WTC11 (cell line): ENCODE data around the gene ESRRA. TPM values are rescaled to one million over a fixed set of nuclear protein-coding genes. Genes with fewer than 3 reads are reported as not detected.

Source experiments
- ATAC-seq: fragments of 200-7000 bp; cut with Tn5 transposase; 2 replicates; pipeline ENCODE4 v1.10.0; 2021; ENCODE audit warnings: mild to moderate bottlenecking, moderate library complexity
- CTCF ChIA-PET: fragments of 300-600 bp; sonication (Branson Sonifier 250); formaldehyde crosslinking; loops from one replicate; lab custom pipeline; 2021; ENCODE audit warnings: antibody characterized with exemption; lab: Charles Lee
- POLR2A ChIA-PET: fragments of 350-600 bp; sonication (Branson Sonifier 250); formaldehyde crosslinking; loops from one replicate; lab custom pipeline; 2021; ENCODE audit warnings: antibody characterized with exemption; lab: Charles Lee
- DNase-seq: peaks from one replicate; pipeline ENCODE4 v3.0.0; 2021; ENCODE audit warnings: low spot score
- H3K27ac Mint-ChIP-seq: 2 replicates; pipeline ENCODE4 v1.8.0; 2021; ENCODE audit warnings: mixed read lengths
- H3K27me3 Mint-ChIP-seq: 2 replicates; pipeline ENCODE4 v1.8.0; 2021; ENCODE audit warnings: low read depth, mild to moderate bottlenecking, moderate library complexity, mixed read lengths
- H3K36me3 Mint-ChIP-seq: 2 replicates; pipeline ENCODE4 v1.8.0; 2021; ENCODE audit warnings: mixed read lengths
- H3K4me1 Mint-ChIP-seq: 2 replicates; pipeline ENCODE4 v1.8.0; 2022; ENCODE audit warnings: mixed read lengths
- H3K4me3 Mint-ChIP-seq: 2 replicates; pipeline ENCODE4 v1.8.0; 2021; ENCODE audit warnings: mild to moderate bottlenecking, moderate library complexity, mixed read lengths
- H3K9me3 Mint-ChIP-seq: 2 replicates; pipeline ENCODE4 v1.8.0; 2021; ENCODE audit warnings: mixed read lengths
- ATF1 ChIP-seq: sonication (generic); formaldehyde crosslinking; IDR thresholded peaks from 2 replicates; pipeline ENCODE4 v1.8.1; 2023; ENCODE audit warnings: mild to moderate bottlenecking, moderate library complexity, missing genetic modification reagents
- ESRRA ChIP-seq: sonication (generic); formaldehyde crosslinking; IDR thresholded peaks from 2 replicates; pipeline ENCODE4 v1.8.1; 2022; ENCODE audit warnings: mild to moderate bottlenecking, missing genetic modification reagents, borderline replicate concordance
- ETV6 ChIP-seq: sonication (generic); formaldehyde crosslinking; IDR thresholded peaks from 2 replicates; pipeline ENCODE4 v1.8.1; 2022; ENCODE audit warnings: mild to moderate bottlenecking, missing genetic modification reagents
- IRF2 ChIP-seq: sonication (generic); formaldehyde crosslinking; IDR thresholded peaks from 2 replicates; pipeline ENCODE4 v1.8.0; 2022; ENCODE audit warnings: low read depth, missing genetic modification reagents, borderline replicate concordance
- MXD4 ChIP-seq: fragments of 250-450 bp; sonication (Bioruptor Pico); IDR thresholded peaks from 2 replicates; pipeline ENCODE4 v1.8.0; 2021; ENCODE audit warnings: mild to moderate bottlenecking, moderate library complexity, borderline replicate concordance
- NFATC4 ChIP-seq: fragments of 250-450 bp; sonication (Bioruptor Pico); IDR thresholded peaks from 2 replicates; pipeline ENCODE4 v1.9.0; 2021; ENCODE audit warnings: mild to moderate bottlenecking
- RORB ChIP-seq: fragments of 250-450 bp; sonication (Bioruptor Pico); IDR thresholded peaks from 2 replicates; pipeline ENCODE4 v1.9.0; 2021; ENCODE audit warnings: mild to moderate bottlenecking
- SP1 ChIP-seq: sonication (generic); formaldehyde crosslinking; conservative IDR thresholded peaks from 2 replicates; pipeline ENCODE4 v1.8.1; 2022; ENCODE audit warnings: missing genetic modification reagents
- TCF7 ChIP-seq: sonication (generic); formaldehyde crosslinking; IDR thresholded peaks from 2 replicates; pipeline ENCODE4 v1.8.0; 2022; ENCODE audit warnings: mild to moderate bottlenecking, low read depth, missing genetic modification reagents, moderate library complexity
- TEAD1 ChIP-seq: sonication (generic); formaldehyde crosslinking; IDR thresholded peaks from 2 replicates; pipeline ENCODE4 v1.8.0; 2022; ENCODE audit warnings: mild to moderate bottlenecking, missing genetic modification reagents
- ZNF232 ChIP-seq: sonication (generic); formaldehyde crosslinking; IDR thresholded peaks from 2 replicates; pipeline ENCODE4 v1.8.0; 2022; ENCODE audit warnings: mild to moderate bottlenecking, missing genetic modification reagents
- ZNF263 ChIP-seq: sonication (generic); formaldehyde crosslinking; IDR thresholded peaks from 2 replicates; pipeline ENCODE4 v1.8.1; 2022; ENCODE audit warnings: low read depth, mild to moderate bottlenecking, moderate library complexity, missing genetic modification reagents
- ZNF317 ChIP-seq: sonication (generic); formaldehyde crosslinking; IDR thresholded peaks from 2 replicates; pipeline ENCODE4 v1.8.1; 2023; ENCODE audit warnings: low read depth, mild to moderate bottlenecking, moderate library complexity, missing genetic modification reagents, borderline replicate concordance
- ZNF671 ChIP-seq: fragments of 250-450 bp; sonication (Bioruptor Pico); IDR thresholded peaks from 2 replicates; pipeline ENCODE4 v1.8.0; 2021; ENCODE audit warnings: mild to moderate bottlenecking
- total RNA-seq: library from RNA; stranded (reverse); gene quantifications from 3 replicates; pipeline ENCODE4 v1.2.3, GENCODE V29; 2021
- TF ChIP-seq, protein P1 (sequence below): sonication (generic); formaldehyde crosslinking; IDR thresholded peaks from 2 replicates; pipeline ENCODE4 v1.8.1; 2023; ENCODE audit warnings: mild to moderate bottlenecking, missing genetic modification reagents, moderate library complexity
- TF ChIP-seq, protein P2 (sequence below): sonication (generic); formaldehyde crosslinking; IDR thresholded peaks from 2 replicates; pipeline ENCODE4 v1.8.0; 2023; ENCODE audit warnings: missing genetic modification reagents
- TF ChIP-seq, protein P3 (sequence below): fragments of 250-450 bp; sonication (Bioruptor Pico); IDR thresholded peaks from 2 replicates; pipeline ENCODE4 v1.8.0; 2021; ENCODE audit warnings: mild to moderate bottlenecking
- TF ChIP-seq, protein P4 (sequence below): fragments of 250-450 bp; sonication (Bioruptor Pico); conservative IDR thresholded peaks from 2 replicates; pipeline ENCODE4 v1.9.0; 2021; ENCODE audit warnings: mild to moderate bottlenecking
- TF ChIP-seq, protein P5 (sequence below): sonication (generic); formaldehyde crosslinking; IDR thresholded peaks from 2 replicates; pipeline ENCODE4 v1.8.0; 2022; ENCODE audit warnings: mild to moderate bottlenecking, missing genetic modification reagents
- TF ChIP-seq, protein P6 (sequence below): sonication (generic); formaldehyde crosslinking; IDR thresholded peaks from 2 replicates; pipeline ENCODE4 v1.8.1; 2023; ENCODE audit warnings: mild to moderate bottlenecking, missing genetic modification reagents
- TF ChIP-seq, protein P7 (sequence below): fragments of 250-450 bp; sonication (Bioruptor Pico); IDR thresholded peaks from 2 replicates; pipeline ENCODE4 v1.9.0; 2021; ENCODE audit warnings: mild to moderate bottlenecking, borderline replicate concordance
- TF ChIP-seq, protein P8 (sequence below): sonication (generic); formaldehyde crosslinking; IDR thresholded peaks from 2 replicates; pipeline ENCODE4 v1.8.0; 2022; ENCODE audit warnings: mild to moderate bottlenecking, missing genetic modification reagents

Gene ESRRA
- total RNA-seq, 1 experiment from 2014 or later: 81.9 TPM

DNA sequence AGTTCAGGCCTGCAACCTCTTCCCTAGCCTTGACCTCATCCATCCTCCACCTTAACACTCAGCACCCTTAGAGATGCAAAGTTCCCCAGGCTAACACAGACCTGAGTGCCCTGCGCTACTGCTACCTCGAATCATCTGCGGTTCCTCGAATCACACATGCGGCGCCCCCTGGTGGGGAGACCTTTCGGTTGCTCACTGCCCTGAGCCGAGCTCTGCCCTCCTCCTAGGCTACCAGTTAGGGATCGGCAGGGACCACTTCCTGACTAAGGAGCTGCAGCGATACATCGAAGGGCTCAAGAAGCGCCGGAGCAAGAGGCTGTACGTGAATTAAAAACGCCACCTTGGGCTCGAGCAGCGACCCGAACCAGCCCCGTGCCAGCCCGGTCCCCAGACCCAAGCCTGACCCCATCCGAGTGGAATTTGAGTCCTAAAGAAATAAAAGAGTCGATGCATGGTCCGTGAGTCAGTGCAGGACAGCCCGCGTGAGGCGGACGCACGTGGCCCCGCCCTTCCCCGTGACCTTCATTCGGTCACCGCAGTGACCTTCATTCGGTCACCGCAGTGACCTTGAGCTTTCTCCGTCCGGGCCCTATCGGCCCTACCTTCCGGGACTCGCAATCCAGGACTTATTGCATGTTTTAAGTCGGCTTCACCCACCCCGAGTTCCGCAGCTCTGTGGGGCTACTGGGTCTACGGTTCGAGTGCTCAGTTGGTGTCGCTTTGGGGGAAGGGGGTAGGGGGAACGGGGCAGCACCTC is 830 bp upstream of the ESRRA start:
- H3K4me1 Mint-ChIP-seq: peaks cover 16% of the 10 kb centered on the region
- H3K4me3 Mint-ChIP-seq: peak overlapping the region; percentile 91
- H3K27me3 Mint-ChIP-seq: peaks cover 26% of the 10 kb centered on the region
- ChIA-PET POLR2A (interaction anchor here (0.6 to 2.6 kb wide), 11 partner anchors 13 to 474 kb away, joined by 3 to 25 read pairs (median 4); partner anchors contain the start of genes PRDX5 and TRMT112), CTCF (interaction anchor here (0.6 to 5.6 kb wide), 43 partner anchors 8 to 370 kb away, joined by 3 to 151 read pairs (median 5); partner anchors contain the start of genes BAD, DNAJC4, FERMT3 and FKBP2)
- DNase-seq (peak; percentile 97), ATAC-seq (peak; percentile 31)
- H3K27ac Mint-ChIP-seq: peak overlapping the region; percentile 100
- peaks cover 3% of the 10 kb centered on the region for H3K36me3 Mint-ChIP-seq
- no peaks in the 10 kb centered on the region for H3K9me3 Mint-ChIP-seq
- TF ChIP-seq ESRRA (CRISPR knock-in tag) (peak; percentile 100), ZNF263 (CRISPR knock-in tag) (no peak), RORB (CRISPR knock-in tag) (no peak), ZNF232 (CRISPR knock-in tag) (peak; percentile 60; the same call in 1 of the 2 replicates), ZNF317 (CRISPR knock-in tag) (no peak), TEAD1 (CRISPR knock-in tag) (peak; percentile 52; the same call in 1 of the 2 replicates), TCF7 (CRISPR knock-in tag) (no peak), IRF2 (no peak), SP1 (CRISPR knock-in tag) (no peak), ATF1 (CRISPR knock-in tag) (0 out of 2 replicates have a peak, but pooled peaks have one; percentile 55), ZNF671 (CRISPR knock-in tag) (no peak), MXD4 (no peak), NFATC4 (CRISPR knock-in tag) (no peak), ETV6 (CRISPR knock-in tag) (no peak)
- TF ChIP-seq, protein P1, sequence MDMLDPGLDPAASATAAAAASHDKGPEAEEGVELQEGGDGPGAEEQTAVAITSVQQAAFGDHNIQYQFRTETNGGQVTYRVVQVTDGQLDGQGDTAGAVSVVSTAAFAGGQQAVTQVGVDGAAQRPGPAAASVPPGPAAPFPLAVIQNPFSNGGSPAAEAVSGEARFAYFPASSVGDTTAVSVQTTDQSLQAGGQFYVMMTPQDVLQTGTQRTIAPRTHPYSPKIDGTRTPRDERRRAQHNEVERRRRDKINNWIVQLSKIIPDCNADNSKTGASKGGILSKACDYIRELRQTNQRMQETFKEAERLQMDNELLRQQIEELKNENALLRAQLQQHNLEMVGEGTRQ (CRISPR knock-in tag): peak; percentile 60; the same call in 1 of the 2 replicates
- TF ChIP-seq, protein P2, sequence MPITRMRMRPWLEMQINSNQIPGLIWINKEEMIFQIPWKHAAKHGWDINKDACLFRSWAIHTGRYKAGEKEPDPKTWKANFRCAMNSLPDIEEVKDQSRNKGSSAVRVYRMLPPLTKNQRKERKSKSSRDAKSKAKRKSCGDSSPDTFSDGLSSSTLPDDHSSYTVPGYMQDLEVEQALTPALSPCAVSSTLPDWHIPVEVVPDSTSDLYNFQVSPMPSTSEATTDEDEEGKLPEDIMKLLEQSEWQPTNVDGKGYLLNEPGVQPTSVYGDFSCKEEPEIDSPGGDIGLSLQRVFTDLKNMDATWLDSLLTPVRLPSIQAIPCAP (CRISPR knock-in tag): no peak
- TF ChIP-seq, protein P3, sequence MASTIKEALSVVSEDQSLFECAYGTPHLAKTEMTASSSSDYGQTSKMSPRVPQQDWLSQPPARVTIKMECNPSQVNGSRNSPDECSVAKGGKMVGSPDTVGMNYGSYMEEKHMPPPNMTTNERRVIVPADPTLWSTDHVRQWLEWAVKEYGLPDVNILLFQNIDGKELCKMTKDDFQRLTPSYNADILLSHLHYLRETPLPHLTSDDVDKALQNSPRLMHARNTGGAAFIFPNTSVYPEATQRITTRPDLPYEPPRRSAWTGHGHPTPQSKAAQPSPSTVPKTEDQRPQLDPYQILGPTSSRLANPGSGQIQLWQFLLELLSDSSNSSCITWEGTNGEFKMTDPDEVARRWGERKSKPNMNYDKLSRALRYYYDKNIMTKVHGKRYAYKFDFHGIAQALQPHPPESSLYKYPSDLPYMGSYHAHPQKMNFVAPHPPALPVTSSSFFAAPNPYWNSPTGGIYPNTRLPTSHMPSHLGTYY (CRISPR knock-in tag): no peak
- TF ChIP-seq, protein P4, sequence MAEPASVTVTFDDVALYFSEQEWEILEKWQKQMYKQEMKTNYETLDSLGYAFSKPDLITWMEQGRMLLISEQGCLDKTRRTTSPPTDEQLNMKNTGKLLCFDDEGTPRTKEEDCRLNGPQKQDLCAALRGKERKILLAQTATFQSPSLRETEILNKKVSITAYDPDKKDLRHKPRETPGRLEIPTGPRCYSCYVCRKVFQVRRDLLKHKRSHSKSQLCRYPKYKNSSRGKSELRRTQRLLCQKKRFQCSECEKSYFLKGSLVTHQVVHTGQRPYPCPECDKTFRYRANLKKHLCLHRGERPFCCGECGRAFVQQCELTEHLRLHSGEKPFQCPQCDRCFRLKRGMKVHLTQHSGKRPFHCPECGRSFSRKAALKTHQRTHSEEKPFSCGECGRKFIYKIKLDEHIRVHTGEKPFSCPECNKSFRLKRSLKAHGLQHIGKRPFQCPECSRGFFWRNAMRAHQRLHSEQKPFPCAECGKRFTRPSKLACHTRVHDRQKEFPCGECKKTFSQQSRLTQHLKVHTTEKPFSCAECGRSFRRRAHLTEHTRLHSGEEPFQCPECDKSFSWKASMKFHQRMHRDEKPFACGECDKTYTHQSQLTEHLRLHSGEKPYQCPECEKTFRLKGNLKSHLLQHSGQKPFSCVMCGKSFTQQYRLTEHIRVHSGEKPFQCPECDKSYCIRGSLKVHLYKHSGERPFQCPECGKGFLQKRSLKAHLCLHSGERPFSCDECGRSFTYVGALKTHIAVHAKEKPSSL (CRISPR knock-in tag): no peak
- TF ChIP-seq, protein P5, sequence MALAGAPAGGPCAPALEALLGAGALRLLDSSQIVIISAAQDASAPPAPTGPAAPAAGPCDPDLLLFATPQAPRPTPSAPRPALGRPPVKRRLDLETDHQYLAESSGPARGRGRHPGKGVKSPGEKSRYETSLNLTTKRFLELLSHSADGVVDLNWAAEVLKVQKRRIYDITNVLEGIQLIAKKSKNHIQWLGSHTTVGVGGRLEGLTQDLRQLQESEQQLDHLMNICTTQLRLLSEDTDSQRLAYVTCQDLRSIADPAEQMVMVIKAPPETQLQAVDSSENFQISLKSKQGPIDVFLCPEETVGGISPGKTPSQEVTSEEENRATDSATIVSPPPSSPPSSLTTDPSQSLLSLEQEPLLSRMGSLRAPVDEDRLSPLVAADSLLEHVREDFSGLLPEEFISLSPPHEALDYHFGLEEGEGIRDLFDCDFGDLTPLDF: no peak
- TF ChIP-seq, protein P6, sequence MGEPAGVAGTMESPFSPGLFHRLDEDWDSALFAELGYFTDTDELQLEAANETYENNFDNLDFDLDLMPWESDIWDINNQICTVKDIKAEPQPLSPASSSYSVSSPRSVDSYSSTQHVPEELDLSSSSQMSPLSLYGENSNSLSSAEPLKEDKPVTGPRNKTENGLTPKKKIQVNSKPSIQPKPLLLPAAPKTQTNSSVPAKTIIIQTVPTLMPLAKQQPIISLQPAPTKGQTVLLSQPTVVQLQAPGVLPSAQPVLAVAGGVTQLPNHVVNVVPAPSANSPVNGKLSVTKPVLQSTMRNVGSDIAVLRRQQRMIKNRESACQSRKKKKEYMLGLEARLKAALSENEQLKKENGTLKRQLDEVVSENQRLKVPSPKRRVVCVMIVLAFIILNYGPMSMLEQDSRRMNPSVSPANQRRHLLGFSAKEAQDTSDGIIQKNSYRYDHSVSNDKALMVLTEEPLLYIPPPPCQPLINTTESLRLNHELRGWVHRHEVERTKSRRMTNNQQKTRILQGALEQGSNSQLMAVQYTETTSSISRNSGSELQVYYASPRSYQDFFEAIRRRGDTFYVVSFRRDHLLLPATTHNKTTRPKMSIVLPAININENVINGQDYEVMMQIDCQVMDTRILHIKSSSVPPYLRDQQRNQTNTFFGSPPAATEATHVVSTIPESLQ (CRISPR knock-in tag): no peak
- TF ChIP-seq, protein P7, sequence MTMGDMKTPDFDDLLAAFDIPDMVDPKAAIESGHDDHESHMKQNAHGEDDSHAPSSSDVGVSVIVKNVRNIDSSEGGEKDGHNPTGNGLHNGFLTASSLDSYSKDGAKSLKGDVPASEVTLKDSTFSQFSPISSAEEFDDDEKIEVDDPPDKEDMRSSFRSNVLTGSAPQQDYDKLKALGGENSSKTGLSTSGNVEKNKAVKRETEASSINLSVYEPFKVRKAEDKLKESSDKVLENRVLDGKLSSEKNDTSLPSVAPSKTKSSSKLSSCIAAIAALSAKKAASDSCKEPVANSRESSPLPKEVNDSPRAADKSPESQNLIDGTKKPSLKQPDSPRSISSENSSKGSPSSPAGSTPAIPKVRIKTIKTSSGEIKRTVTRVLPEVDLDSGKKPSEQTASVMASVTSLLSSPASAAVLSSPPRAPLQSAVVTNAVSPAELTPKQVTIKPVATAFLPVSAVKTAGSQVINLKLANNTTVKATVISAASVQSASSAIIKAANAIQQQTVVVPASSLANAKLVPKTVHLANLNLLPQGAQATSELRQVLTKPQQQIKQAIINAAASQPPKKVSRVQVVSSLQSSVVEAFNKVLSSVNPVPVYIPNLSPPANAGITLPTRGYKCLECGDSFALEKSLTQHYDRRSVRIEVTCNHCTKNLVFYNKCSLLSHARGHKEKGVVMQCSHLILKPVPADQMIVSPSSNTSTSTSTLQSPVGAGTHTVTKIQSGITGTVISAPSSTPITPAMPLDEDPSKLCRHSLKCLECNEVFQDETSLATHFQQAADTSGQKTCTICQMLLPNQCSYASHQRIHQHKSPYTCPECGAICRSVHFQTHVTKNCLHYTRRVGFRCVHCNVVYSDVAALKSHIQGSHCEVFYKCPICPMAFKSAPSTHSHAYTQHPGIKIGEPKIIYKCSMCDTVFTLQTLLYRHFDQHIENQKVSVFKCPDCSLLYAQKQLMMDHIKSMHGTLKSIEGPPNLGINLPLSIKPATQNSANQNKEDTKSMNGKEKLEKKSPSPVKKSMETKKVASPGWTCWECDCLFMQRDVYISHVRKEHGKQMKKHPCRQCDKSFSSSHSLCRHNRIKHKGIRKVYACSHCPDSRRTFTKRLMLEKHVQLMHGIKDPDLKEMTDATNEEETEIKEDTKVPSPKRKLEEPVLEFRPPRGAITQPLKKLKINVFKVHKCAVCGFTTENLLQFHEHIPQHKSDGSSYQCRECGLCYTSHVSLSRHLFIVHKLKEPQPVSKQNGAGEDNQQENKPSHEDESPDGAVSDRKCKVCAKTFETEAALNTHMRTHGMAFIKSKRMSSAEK (CRISPR knock-in tag): no peak
- TF ChIP-seq, protein P8, sequence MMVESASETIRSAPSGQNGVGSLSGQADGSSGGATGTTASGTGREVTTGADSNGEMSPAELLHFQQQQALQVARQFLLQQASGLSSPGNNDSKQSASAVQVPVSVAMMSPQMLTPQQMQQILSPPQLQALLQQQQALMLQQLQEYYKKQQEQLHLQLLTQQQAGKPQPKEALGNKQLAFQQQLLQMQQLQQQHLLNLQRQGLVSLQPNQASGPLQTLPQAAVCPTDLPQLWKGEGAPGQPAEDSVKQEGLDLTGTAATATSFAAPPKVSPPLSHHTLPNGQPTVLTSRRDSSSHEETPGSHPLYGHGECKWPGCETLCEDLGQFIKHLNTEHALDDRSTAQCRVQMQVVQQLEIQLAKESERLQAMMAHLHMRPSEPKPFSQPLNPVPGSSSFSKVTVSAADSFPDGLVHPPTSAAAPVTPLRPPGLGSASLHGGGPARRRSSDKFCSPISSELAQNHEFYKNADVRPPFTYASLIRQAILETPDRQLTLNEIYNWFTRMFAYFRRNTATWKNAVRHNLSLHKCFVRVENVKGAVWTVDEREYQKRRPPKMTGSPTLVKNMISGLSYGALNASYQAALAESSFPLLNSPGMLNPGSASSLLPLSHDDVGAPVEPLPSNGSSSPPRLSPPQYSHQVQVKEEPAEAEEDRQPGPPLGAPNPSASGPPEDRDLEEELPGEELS (CRISPR knock-in tag): no peak
